Panc1 (cell line): ENCODE results near the gene TLCD3B. TPM values are rescaled to one million over a fixed set of nuclear protein-coding genes. Genes with fewer than 3 reads are reported as not detected.

ENCODE experiments used
- ATAC-seq: fragments of 200-7000 bp; cut with Tn5 transposase; 2 replicates; pipeline ENCODE4 v1.9.1; 2020; ENCODE audit warnings: mild to moderate bottlenecking, moderate library complexity
- BruUV-seq: library from RNA; stranded (reverse); fragments of 400-500 nt; replicated peaks from 2 replicates; lab custom pipeline; 2021; lab: Mats Ljungman, UMichigan
- CTCF ChIA-PET: fragments of 300-600 bp; sonication (Branson Sonifier 250); formaldehyde crosslinking; loops from one replicate; lab custom pipeline; 2022; ENCODE audit warnings: antibody characterized with exemption; lab: Charles Lee
- POLR2A ChIA-PET: fragments of 300-600 bp; sonication (Branson Sonifier 250); formaldehyde crosslinking; loops from one replicate; lab custom pipeline; 2022; ENCODE audit warnings: antibody characterized with exemption; lab: Charles Lee
- DNase-seq: peaks from one replicate; pipeline ENCODE4 v3.0.0-alpha.2; 2010; ENCODE audit warnings: low read depth, low spot score
- H3K27ac ChIP-seq: 2 replicates; pipeline ENCODE4 v1.5.1; 2011; ENCODE audit warnings: mild to moderate bottlenecking, low read length, inconsistent platforms
- H3K27me3 ChIP-seq: fragments of 200-500 bp; sonication (Bioruptor generic); 2 replicates; pipeline ENCODE4 v1.6.0; 2014; ENCODE audit warnings: low read length, inconsistent platforms; ENCODE audit not compliant: control insufficient read depth, insufficient read depth
- H3K36me3 ChIP-seq: fragments of 200-500 bp; sonication (Bioruptor generic); 2 replicates; pipeline ENCODE4 v1.5.1; 2014; ENCODE audit warnings: inconsistent platforms, mild to moderate bottlenecking, low read length, moderate library complexity; ENCODE audit not compliant: control insufficient read depth, insufficient read depth
- H3K4me1 ChIP-seq: 2 replicates; pipeline ENCODE4 v1.5.1; 2011; ENCODE audit warnings: inconsistent platforms, mild to moderate bottlenecking, low read length, moderate library complexity; ENCODE audit not compliant: control insufficient read depth, insufficient read depth
- H3K4me3 ChIP-seq, 2 experiments: 2 replicates each; pipeline ENCODE4 v1.5.1; 2011 to 2012; ENCODE audit warnings: low read depth in 2 of 2, low read length in 2 of 2, mild to moderate bottlenecking in 2 of 2, inconsistent platforms in 1 of 2, moderate library complexity in 1 of 2
- H3K9me3 ChIP-seq: fragments of 200-500 bp; sonication (Bioruptor generic); 2 replicates; pipeline ENCODE4 v1.5.1; 2014; ENCODE audit warnings: low read depth, mild to moderate bottlenecking, inconsistent platforms, low read length, moderate library complexity; ENCODE audit not compliant: control insufficient read depth, insufficient read depth
- CTCF ChIP-seq: fragments of 450-650 bp; IDR thresholded peaks from 2 replicates; pipeline ENCODE4 v1.5.1; 2017; ENCODE audit warnings: mild to moderate bottlenecking
- POLR2AphosphoS5 ChIP-seq: IDR thresholded peaks from 2 replicates; pipeline ENCODE4 v1.6.1; 2012; ENCODE audit warnings: mild to moderate bottlenecking, low read depth, low read length, moderate library complexity
- REST ChIP-seq, 2 experiments: IDR thresholded peaks; 2 replicates each; pipeline ENCODE4 v1.6.1; 2011 to 2012; ENCODE audit warnings: low read depth in 2 of 2, control low read depth in 1 of 2, low read length in 1 of 2, mild to moderate bottlenecking in 1 of 2, moderate library complexity in 1 of 2; ENCODE audit not compliant: insufficient read depth in 1 of 2
- SIN3A ChIP-seq: IDR thresholded peaks from 2 replicates; pipeline ENCODE4 v1.6.1; 2012; ENCODE audit warnings: low read depth, mild to moderate bottlenecking, low read length, moderate library complexity, borderline replicate concordance; ENCODE audit not compliant: insufficient read depth
- TCF7L2 ChIP-seq: IDR thresholded peaks from 2 replicates; pipeline ENCODE4 v1.6.1; 2011; ENCODE audit warnings: mild to moderate bottlenecking, low read depth, low read length, inconsistent platforms
- in situ Hi-C: cut with HindIII; loops from 2 replicates; pipeline ENCODE4 v1.10.0; 2016; ENCODE audit warnings: low sequenced_read_pairs, low pct_unique_long_range_greater_than_20kb
- intact Hi-C: fragments of 100-400 bp; cut with micrococcal nuclease; formaldehyde crosslinking; loops from one replicate; pipeline ENCODE4 v1.10.0; 2022; ENCODE audit not compliant: unreplicated experiment
- total RNA-seq: library from RNA; stranded (reverse); gene quantifications from one replicate; pipeline ENCODE4 v1.2.1, GENCODE V29; 2021; ENCODE audit not compliant: unreplicated experiment

TLCD3B gene
- total RNA-seq, 1 experiment from 2014 or later, result 3.5 TPM

GRCh38 chr16:30033270-30033669 is 2.2 kb upstream of the TLCD3B start:
- Histone ChIP-seq H3K4me1 (peaks cover 9% of the 10 kb centered on the region), H3K27me3 (no peaks in the 10 kb centered on the region), H3K9me3 (no peaks in the 10 kb centered on the region), H3K27ac (no peak overlapping the region), H3K4me3 (no peak overlapping the region), H3K36me3 (no peaks in the 10 kb centered on the region)
- intact Hi-C loops (no loop called here), in situ Hi-C loops (no loop called here)
- POLR2A ChIA-PET, result interaction anchor here (0.6 kb wide), 1 partner anchor 89 kb away, joined by 3 read pairs; no protein-coding TSS in a partner anchor
- ATAC-seq (no peak), DNase-seq (no peak)
- TF ChIP-seq SIN3A, result no peak
- TF ChIP-seq CTCF, result no peak
- TF ChIP-seq REST (IDR thresholded peaks at IDR 0.05; ENCODE audit: insufficient read depth in 1 of 2, low read depth in 2 of 2, low read length in 1 of 2), result no peak
- TF ChIP-seq TCF7L2, result no peak
- TF ChIP-seq POLR2AphosphoS5, result no peak
- CTCF ChIA-PET, result no interaction called here
- BruUV-seq, result no TSS peak

GRCh38 chr16:30032083-30032819 is 1.2 kb upstream of the TLCD3B start:
- intact Hi-C loops (no loop called here), in situ Hi-C loops (no loop called here)
- ChIA-PET CTCF (interaction anchor here (0.5 to 1.3 kb wide), 13 partner anchors 9 to 332 kb away, joined by 3 to 12 read pairs (median 5); partner anchors contain the start of gene CDIPT), POLR2A (interaction anchor here (0.5 kb wide), 1 partner anchor 16 kb away, joined by 3 read pairs; no protein-coding TSS in a partner anchor)
- BruUV-seq, result no TSS peak
- H3K4me1 ChIP-seq, result peaks cover 9% of the 10 kb centered on the region
- no peak overlapping the region for H3K27ac ChIP-seq
- H3K4me3 ChIP-seq, result no peak overlapping the region
- ATAC-seq, result peak; percentile 72
- TF ChIP-seq POLR2AphosphoS5 (no peak), CTCF (peak; percentile 91)
- DNase-seq, result no peak
- H3K27me3 ChIP-seq, result no peaks in the 10 kb centered on the region
- no peaks in the 10 kb centered on the region for H3K36me3 ChIP-seq
- no peaks in the 10 kb centered on the region for H3K9me3 ChIP-seq
